Measurements from ENCODE around the gene PLPP1.

DNA sequence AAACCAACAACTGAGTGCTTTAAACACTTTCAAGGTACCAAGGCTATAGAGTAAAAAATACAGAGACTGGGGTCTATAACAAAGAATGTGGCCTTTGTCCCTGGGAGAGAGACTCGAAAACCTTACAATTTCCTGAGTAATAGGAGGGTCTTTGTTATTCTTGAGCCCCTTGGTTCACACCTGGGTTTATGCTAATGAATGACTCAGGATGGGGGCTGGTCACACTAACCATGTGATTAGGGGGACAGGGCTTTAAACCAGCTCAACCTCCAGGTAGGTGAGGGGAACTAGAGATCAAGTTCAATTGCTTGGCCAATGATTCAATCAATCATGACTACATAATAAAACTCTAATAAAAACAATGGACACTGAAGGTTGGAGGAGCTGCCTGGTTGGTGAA lies 50.2 kb downstream of the PLPP1 start:
- TF ChIP-seq, protein P1, sequence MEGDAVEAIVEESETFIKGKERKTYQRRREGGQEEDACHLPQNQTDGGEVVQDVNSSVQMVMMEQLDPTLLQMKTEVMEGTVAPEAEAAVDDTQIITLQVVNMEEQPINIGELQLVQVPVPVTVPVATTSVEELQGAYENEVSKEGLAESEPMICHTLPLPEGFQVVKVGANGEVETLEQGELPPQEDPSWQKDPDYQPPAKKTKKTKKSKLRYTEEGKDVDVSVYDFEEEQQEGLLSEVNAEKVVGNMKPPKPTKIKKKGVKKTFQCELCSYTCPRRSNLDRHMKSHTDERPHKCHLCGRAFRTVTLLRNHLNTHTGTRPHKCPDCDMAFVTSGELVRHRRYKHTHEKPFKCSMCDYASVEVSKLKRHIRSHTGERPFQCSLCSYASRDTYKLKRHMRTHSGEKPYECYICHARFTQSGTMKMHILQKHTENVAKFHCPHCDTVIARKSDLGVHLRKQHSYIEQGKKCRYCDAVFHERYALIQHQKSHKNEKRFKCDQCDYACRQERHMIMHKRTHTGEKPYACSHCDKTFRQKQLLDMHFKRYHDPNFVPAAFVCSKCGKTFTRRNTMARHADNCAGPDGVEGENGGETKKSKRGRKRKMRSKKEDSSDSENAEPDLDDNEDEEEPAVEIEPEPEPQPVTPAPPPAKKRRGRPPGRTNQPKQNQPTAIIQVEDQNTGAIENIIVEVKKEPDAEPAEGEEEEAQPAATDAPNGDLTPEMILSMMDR (conservative IDR thresholded peaks at IDR 0.05; ENCODE audit: low read depth in 2 of 2), result no peak
- TF ChIP-seq, protein P2, sequence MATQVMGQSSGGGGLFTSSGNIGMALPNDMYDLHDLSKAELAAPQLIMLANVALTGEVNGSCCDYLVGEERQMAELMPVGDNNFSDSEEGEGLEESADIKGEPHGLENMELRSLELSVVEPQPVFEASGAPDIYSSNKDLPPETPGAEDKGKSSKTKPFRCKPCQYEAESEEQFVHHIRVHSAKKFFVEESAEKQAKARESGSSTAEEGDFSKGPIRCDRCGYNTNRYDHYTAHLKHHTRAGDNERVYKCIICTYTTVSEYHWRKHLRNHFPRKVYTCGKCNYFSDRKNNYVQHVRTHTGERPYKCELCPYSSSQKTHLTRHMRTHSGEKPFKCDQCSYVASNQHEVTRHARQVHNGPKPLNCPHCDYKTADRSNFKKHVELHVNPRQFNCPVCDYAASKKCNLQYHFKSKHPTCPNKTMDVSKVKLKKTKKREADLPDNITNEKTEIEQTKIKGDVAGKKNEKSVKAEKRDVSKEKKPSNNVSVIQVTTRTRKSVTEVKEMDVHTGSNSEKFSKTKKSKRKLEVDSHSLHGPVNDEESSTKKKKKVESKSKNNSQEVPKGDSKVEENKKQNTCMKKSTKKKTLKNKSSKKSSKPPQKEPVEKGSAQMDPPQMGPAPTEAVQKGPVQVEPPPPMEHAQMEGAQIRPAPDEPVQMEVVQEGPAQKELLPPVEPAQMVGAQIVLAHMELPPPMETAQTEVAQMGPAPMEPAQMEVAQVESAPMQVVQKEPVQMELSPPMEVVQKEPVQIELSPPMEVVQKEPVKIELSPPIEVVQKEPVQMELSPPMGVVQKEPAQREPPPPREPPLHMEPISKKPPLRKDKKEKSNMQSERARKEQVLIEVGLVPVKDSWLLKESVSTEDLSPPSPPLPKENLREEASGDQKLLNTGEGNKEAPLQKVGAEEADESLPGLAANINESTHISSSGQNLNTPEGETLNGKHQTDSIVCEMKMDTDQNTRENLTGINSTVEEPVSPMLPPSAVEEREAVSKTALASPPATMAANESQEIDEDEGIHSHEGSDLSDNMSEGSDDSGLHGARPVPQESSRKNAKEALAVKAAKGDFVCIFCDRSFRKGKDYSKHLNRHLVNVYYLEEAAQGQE (IDR thresholded peaks at IDR 0.05; ENCODE audit: unreplicated experiment), result no peak
- no peak for TF ChIP-seq POLR2AphosphoS5 (IDR thresholded peaks at IDR 0.05; ENCODE audit: low read depth)
- TF ChIP-seq CREB1 (CRISPR knock-in tag; IDR thresholded peaks at IDR 0.05; ENCODE audit: low read depth), result no peak
